ENCODE measurements around the gene ARHGEF9.

Gene ARHGEF9

DNA sequence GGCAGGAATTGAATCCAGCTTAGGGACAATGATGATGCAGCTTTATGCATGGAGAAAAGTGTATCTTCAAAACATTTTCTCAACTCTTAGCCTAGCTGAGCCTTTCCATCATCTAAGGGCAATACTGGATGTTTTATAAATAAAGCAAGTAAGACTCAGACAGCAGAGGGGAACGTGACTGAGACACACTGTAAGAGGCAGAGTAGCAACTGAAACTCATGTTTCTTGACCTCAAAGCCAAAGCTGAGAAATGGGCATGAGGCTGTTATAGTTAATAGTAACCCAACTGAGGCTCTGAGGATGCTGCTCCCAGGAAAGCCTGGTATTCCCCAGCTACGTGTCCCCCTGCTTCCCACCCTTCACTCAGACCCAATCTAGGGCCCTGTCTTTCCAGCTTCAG lies 44.6 kb downstream of the ARHGEF9 start:
- TF ChIP-seq, protein P1, sequence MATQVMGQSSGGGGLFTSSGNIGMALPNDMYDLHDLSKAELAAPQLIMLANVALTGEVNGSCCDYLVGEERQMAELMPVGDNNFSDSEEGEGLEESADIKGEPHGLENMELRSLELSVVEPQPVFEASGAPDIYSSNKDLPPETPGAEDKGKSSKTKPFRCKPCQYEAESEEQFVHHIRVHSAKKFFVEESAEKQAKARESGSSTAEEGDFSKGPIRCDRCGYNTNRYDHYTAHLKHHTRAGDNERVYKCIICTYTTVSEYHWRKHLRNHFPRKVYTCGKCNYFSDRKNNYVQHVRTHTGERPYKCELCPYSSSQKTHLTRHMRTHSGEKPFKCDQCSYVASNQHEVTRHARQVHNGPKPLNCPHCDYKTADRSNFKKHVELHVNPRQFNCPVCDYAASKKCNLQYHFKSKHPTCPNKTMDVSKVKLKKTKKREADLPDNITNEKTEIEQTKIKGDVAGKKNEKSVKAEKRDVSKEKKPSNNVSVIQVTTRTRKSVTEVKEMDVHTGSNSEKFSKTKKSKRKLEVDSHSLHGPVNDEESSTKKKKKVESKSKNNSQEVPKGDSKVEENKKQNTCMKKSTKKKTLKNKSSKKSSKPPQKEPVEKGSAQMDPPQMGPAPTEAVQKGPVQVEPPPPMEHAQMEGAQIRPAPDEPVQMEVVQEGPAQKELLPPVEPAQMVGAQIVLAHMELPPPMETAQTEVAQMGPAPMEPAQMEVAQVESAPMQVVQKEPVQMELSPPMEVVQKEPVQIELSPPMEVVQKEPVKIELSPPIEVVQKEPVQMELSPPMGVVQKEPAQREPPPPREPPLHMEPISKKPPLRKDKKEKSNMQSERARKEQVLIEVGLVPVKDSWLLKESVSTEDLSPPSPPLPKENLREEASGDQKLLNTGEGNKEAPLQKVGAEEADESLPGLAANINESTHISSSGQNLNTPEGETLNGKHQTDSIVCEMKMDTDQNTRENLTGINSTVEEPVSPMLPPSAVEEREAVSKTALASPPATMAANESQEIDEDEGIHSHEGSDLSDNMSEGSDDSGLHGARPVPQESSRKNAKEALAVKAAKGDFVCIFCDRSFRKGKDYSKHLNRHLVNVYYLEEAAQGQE (IDR thresholded peaks at IDR 0.05; ENCODE audit: insufficient read depth in 1 of 2, low read depth in 2 of 2, low read length in 2 of 2), result no peak
- TF ChIP-seq TAF1 (IDR thresholded peaks at IDR 0.05; ENCODE audit: borderline replicate concordance, insufficient read depth, low read length) (no peak), SIN3A (IDR thresholded peaks at IDR 0.05; ENCODE audit: borderline replicate concordance, insufficient read depth, low read length) (no peak), POLR2AphosphoS5 (IDR thresholded peaks at IDR 0.05; ENCODE audit: low read depth, low read length) (no peak), FOXP2 (optimal IDR thresholded peaks at IDR 0.05; ENCODE audit: borderline replicate concordance, extremely low read depth, extremely low read length, insufficient read depth) (no peak)

DNA sequence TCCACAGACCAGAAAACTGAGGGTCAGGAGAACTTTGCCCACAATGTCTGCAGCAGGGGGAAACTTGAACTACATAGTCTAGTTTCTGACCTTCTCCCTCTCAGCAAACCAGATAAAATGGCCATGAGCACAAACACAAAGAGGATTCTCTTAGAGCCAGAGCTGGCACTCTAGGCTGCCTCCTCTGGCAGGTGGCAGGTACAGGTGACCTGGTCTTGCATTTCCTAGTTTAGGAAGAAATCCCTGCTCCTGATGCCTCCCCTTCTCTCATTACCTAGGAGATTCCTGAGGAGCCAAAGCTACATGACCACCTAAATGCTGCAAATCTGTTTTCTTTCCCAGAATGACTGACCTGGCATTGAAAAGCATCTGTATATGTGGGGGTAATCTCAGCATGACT lies 45.1 kb downstream of the ARHGEF9 start:
- TF ChIP-seq FOXP2 (optimal IDR thresholded peaks at IDR 0.05; ENCODE audit: borderline replicate concordance, extremely low read depth, extremely low read length, insufficient read depth) (no peak), POLR2AphosphoS5 (IDR thresholded peaks at IDR 0.05; ENCODE audit: low read depth, low read length) (no peak)

DNA sequence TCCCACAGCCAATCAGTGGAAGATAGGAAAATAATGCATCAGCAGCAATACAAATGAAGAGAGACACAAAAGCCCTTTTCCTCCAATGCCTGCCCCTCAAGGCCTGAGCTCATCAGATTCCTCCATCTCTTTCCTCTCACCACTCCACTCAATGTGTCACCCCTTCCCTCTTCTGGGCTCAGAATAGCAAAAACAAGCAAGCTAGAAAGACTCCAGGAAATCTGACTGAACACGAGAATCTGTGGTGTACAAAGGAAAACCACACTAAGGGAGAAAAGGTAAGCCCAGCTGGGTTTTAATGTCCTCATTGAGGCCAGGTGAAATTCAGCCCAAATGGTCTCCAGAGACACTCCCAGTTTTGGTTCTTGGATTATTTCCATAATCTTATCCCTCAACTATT lies 46.3 kb downstream of the ARHGEF9 start:
- no peak for TF ChIP-seq POLR2AphosphoS5 (IDR thresholded peaks at IDR 0.05; ENCODE audit: low read depth, low read length)
- TF ChIP-seq, protein P1 (IDR thresholded peaks at IDR 0.05; ENCODE audit: insufficient read depth in 1 of 2, low read depth in 2 of 2, low read length in 2 of 2), result no peak
- TF ChIP-seq FOXP2 (optimal IDR thresholded peaks at IDR 0.05; ENCODE audit: borderline replicate concordance, extremely low read depth, extremely low read length, insufficient read depth), result no peak
- no peak for TF ChIP-seq TAF1 (IDR thresholded peaks at IDR 0.05; ENCODE audit: borderline replicate concordance, insufficient read depth, low read length)
- no peak for TF ChIP-seq SIN3A (IDR thresholded peaks at IDR 0.05; ENCODE audit: borderline replicate concordance, insufficient read depth, low read length)

DNA sequence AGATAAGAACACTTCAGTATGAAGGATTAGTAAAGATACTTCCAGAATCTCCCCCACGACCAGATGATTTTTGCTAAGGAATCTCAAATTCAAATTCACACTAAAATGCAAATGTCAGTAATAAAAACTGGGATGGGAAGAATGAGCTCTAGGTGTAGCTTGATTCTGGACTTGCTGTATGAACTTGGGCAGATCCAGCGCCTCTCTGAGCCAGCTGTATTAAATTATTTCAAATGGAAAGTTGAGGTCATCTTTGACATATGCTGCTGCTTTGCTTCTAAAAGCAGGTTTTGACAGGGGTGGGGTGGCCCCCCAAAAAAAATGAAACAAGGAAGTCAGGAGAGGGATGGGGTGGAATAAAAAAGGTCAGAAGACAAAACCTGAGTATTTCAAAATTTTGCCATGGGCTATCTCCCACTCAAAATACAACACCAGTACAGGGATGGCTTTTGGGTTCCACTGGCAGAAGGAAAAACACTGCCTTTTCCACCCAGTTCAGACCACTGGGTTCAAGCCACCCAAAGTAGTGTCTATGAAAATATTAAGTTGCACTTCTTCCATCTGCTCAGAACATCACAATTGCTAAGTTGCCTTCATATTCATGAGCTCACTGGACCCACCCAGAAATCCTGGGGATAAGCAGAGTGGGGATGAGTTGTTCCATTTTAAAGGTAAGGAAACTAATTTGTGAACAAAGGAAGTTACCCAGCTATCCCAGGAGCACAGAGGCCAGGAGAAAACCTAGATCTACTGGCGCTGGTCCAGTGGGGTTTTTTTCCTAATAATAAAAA lies 47.7 kb downstream of the ARHGEF9 start:
- TF ChIP-seq POLR2AphosphoS5 (IDR thresholded peaks at IDR 0.05; ENCODE audit: low read depth, low read length), result no peak
- no peak for TF ChIP-seq FOXP2 (optimal IDR thresholded peaks at IDR 0.05; ENCODE audit: borderline replicate concordance, extremely low read depth, extremely low read length, insufficient read depth)
- TF ChIP-seq, protein P1 (IDR thresholded peaks at IDR 0.05; ENCODE audit: insufficient read depth in 1 of 2, low read depth in 2 of 2, low read length in 2 of 2), result no peak
- TF ChIP-seq TAF1 (IDR thresholded peaks at IDR 0.05; ENCODE audit: borderline replicate concordance, insufficient read depth, low read length), result no peak
- no peak for TF ChIP-seq SIN3A (IDR thresholded peaks at IDR 0.05; ENCODE audit: borderline replicate concordance, insufficient read depth, low read length)

DNA sequence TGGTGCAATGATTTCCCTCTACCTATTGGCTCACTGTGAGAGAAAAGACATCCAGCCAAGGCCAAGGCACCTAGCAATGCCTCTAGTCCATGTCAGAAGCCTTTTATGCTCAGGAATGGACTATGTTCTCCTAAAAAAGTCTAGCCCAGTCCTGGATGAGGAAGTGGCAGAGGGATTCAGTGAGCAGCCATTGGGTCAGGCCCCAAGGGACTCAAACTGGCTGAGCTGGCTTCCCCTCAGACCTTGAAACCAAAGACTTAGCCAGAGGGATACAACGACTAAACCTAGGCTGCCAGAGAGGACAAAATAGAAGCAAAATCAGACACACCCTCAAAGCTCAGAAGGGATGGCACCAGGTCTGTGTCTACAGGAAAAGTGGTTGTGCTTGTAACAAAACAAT lies 49.1 kb downstream of the ARHGEF9 start:
- no peak for TF ChIP-seq POLR2AphosphoS5 (IDR thresholded peaks at IDR 0.05; ENCODE audit: low read depth, low read length)
- TF ChIP-seq, protein P1 (IDR thresholded peaks at IDR 0.05; ENCODE audit: insufficient read depth in 1 of 2, low read depth in 2 of 2, low read length in 2 of 2), result no peak
- TF ChIP-seq SIN3A (IDR thresholded peaks at IDR 0.05; ENCODE audit: borderline replicate concordance, insufficient read depth, low read length), result no peak
- TF ChIP-seq TAF1 (IDR thresholded peaks at IDR 0.05; ENCODE audit: borderline replicate concordance, insufficient read depth, low read length), result no peak
- no peak for TF ChIP-seq FOXP2 (optimal IDR thresholded peaks at IDR 0.05; ENCODE audit: borderline replicate concordance, extremely low read depth, extremely low read length, insufficient read depth)
